Measurements from ENCODE around the gene CBR1.

DNA sequence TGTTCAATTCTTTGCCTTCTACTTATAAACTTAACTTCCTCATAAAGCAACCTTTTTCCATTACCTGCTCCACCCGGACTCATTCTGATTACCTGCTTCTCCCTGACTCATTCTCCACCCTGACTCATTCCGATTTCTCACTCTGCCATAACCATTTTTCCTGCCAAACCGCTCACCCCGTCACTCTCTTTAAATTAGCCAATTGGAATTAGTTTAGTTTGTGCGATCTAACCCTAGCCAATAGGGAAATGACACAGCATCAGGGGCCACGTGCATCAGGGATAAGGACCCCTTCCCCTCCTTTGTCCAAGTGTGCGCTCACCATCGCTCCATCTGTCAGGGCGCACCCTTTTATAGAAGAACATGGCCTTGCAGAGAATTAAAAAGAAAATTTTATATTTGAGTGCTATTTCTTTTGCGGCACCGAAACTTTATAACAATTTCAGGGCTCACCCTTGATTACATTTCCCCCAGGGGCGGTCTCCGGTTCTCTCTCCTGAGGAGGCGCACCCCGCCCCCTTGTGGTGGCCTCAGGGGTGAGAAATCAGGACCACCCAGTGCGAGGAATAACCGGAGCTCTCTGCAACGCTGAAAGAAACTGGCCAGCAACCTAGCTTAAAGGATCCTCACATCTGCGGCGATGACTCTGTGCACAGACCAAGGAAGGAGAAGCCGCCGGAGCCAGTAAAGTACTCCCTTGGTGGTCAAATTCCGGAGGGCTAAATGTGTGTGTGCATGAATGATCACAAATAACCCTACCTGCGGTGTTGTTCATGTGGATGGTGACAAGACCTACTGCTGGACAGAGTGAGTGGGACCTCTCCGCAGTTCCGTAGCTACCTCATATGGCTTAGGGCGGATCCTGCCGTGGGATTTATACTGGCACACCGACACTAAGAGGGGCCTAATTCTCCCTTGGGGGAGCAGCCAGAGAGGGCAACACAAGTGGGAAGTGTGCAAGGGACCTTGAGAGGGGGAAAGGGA is 34.8 kb downstream of the CBR1 start:
- TF ChIP-seq, protein P1, sequence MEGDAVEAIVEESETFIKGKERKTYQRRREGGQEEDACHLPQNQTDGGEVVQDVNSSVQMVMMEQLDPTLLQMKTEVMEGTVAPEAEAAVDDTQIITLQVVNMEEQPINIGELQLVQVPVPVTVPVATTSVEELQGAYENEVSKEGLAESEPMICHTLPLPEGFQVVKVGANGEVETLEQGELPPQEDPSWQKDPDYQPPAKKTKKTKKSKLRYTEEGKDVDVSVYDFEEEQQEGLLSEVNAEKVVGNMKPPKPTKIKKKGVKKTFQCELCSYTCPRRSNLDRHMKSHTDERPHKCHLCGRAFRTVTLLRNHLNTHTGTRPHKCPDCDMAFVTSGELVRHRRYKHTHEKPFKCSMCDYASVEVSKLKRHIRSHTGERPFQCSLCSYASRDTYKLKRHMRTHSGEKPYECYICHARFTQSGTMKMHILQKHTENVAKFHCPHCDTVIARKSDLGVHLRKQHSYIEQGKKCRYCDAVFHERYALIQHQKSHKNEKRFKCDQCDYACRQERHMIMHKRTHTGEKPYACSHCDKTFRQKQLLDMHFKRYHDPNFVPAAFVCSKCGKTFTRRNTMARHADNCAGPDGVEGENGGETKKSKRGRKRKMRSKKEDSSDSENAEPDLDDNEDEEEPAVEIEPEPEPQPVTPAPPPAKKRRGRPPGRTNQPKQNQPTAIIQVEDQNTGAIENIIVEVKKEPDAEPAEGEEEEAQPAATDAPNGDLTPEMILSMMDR (IDR thresholded peaks at IDR 0.05; ENCODE audit: low read length): peak; percentile 36; the same call in 1 of the 2 replicates
- TF ChIP-seq EZH2phosphoT487 (IDR thresholded peaks at IDR 0.05; ENCODE audit: low read length): no peak
- no peak for TF ChIP-seq EZH2 (optimal IDR thresholded peaks at IDR 0.05; ENCODE audit: low read depth, low read length)

Data from MM.1S (cell line).